ENCODE data around the gene E2F4. TPM values are rescaled to one million over a fixed set of nuclear protein-coding genes. Genes with fewer than 3 reads are reported as not detected.

E2F4 gene
- polyA plus RNA-seq, 1 donor from 2014 or later, result 73.7 TPM

GRCh38 chr16:67165121-67166078 is 26.6 kb upstream of the E2F4 start:
- peak overlapping the region in 1 of 3 donors; percentile 79 for H3K27ac Mint-ChIP-seq
- peaks cover 14 to 20% (median 15%) of the 10 kb centered on the region in 3 donors for H3K4me1 Mint-ChIP-seq
- peaks cover 60% of the 10 kb centered on the region for H3K27me3 Mint-ChIP-seq
- no peaks in the 10 kb centered on the region for H3K36me3 Mint-ChIP-seq
- H3K4me3 Mint-ChIP-seq, result peak overlapping the region; percentile 12 to 75 (median 64)
- no peaks in the 10 kb centered on the region for H3K9me3 Mint-ChIP-seq

- peaks cover 13 to 18% (median 15%) of the 10 kb centered on the region in 3 donors for H3K4me1 Mint-ChIP-seq
- peak overlapping the region in 1 of 4 donors; percentile 12 for H3K4me3 Mint-ChIP-seq
- H3K27me3 Mint-ChIP-seq, result peaks cover 62% of the 10 kb centered on the region
- H3K9me3 Mint-ChIP-seq, result no peaks in the 10 kb centered on the region
- peak overlapping the region in 1 of 3 donors; percentile 39 for H3K27ac Mint-ChIP-seq
- no peaks in the 10 kb centered on the region for H3K36me3 Mint-ChIP-seq
Observed at GRCh38 chr16:67166110-67166547, 25.8 kb upstream of the E2F4 start.

GRCh38 chr16:67166598-67167168 is 25.3 kb upstream of the E2F4 start:
- H3K4me3 Mint-ChIP-seq, result peak overlapping the region in 1 of 4 donors; percentile 60
- H3K36me3 Mint-ChIP-seq, result no peaks in the 10 kb centered on the region
- H3K4me1 Mint-ChIP-seq, result peaks cover 14 to 20% (median 15%) of the 10 kb centered on the region in 3 donors
- no peaks in the 10 kb centered on the region for H3K9me3 Mint-ChIP-seq
- peaks cover 64% of the 10 kb centered on the region for H3K27me3 Mint-ChIP-seq
- H3K27ac Mint-ChIP-seq, result peak overlapping the region; percentile 39 to 88 (median 65)

GRCh38 chr16:67167588-67167987 is 24.4 kb upstream of the E2F4 start:
- Mint-ChIP-seq H3K4me3 (peak overlapping the region in 1 of 4 donors; percentile 50), H3K9me3 (peaks cover 0 to 1% (median 0%) of the 10 kb centered on the region in 3 donors), H3K27me3 (peaks cover 63% of the 10 kb centered on the region), H3K36me3 (no peaks in the 10 kb centered on the region), H3K4me1 (peaks cover 10 to 15% (median 15%) of the 10 kb centered on the region in 3 donors), H3K27ac (no peak overlapping the region)

- Mint-ChIP-seq H3K9me3 (peaks cover 0 to 2% (median 0%) of the 10 kb centered on the region in 3 donors), H3K27me3 (peaks cover 69% of the 10 kb centered on the region), H3K36me3 (peaks cover 1% of the 10 kb centered on the region), H3K4me1 (peaks cover 18 to 25% (median 20%) of the 10 kb centered on the region in 3 donors), H3K4me3 (no peak overlapping the region), H3K27ac (peak overlapping the region in 1 of 3 donors; percentile 5)
Observed at GRCh38 chr16:67169011-67169451, 22.9 kb upstream of the E2F4 start.

- H3K9me3 Mint-ChIP-seq, result peaks cover 0 to 2% (median 0%) of the 10 kb centered on the region in 3 donors
- peak overlapping the region in 3 of 4 donors; percentile 68 to 87 (median 85) for H3K4me3 Mint-ChIP-seq
- peaks cover 18 to 26% (median 19%) of the 10 kb centered on the region in 3 donors for H3K4me1 Mint-ChIP-seq
- H3K27me3 Mint-ChIP-seq, result peaks cover 68% of the 10 kb centered on the region
- peaks cover 1% of the 10 kb centered on the region for H3K36me3 Mint-ChIP-seq
- H3K27ac Mint-ChIP-seq, result peak overlapping the region in 1 of 3 donors; percentile 35
Observed at GRCh38 chr16:67169642-67170167, 22.2 kb upstream of the E2F4 start.

GRCh38 chr16:67170168-67170948 is 21.6 kb upstream of the E2F4 start, which contains the start of gene NOL3:
NOL3 (plus strand) TSS chr16:67170538.
- peaks cover 63% of the 10 kb centered on the region for H3K27me3 Mint-ChIP-seq
- peak within 1 kb of the TSS in 1 of 3 donors; percentile 35 for H3K27ac Mint-ChIP-seq
- peak within 1 kb of the TSS; percentile 66 to 87 (median 76) for H3K4me3 Mint-ChIP-seq
- peaks cover 15 to 26% (median 19%) of the 10 kb centered on the region in 3 donors for H3K4me1 Mint-ChIP-seq
- H3K9me3 Mint-ChIP-seq, result peaks cover 0 to 2% (median 0%) of the 10 kb centered on the region in 3 donors
- H3K36me3 Mint-ChIP-seq, result peaks cover 1% of the 10 kb centered on the region

- H3K36me3 Mint-ChIP-seq, result peaks cover 1% of the 10 kb centered on the region
- peak overlapping the region in 2 of 4 donors; percentile 65 to 72 for H3K4me3 Mint-ChIP-seq
- H3K27ac Mint-ChIP-seq, result peak overlapping the region in 1 of 3 donors; percentile 23
- H3K4me1 Mint-ChIP-seq, result peaks cover 15 to 26% (median 18%) of the 10 kb centered on the region in 3 donors
- peaks cover 61% of the 10 kb centered on the region for H3K27me3 Mint-ChIP-seq
- peaks cover 0 to 2% (median 0%) of the 10 kb centered on the region in 3 donors for H3K9me3 Mint-ChIP-seq
Observed at GRCh38 chr16:67170949-67171649, 20.9 kb upstream of the E2F4 start.

- H3K9me3 Mint-ChIP-seq, result peaks cover 0 to 2% (median 0%) of the 10 kb centered on the region in 3 donors
- peaks cover 1% of the 10 kb centered on the region for H3K36me3 Mint-ChIP-seq
- H3K27ac Mint-ChIP-seq, result peak overlapping the region in 2 of 3 donors; percentile 17 to 18
- peak overlapping the region; percentile 75 to 87 (median 84) for H3K4me3 Mint-ChIP-seq
- H3K4me1 Mint-ChIP-seq, result peaks cover 16 to 26% (median 20%) of the 10 kb centered on the region in 3 donors
- H3K27me3 Mint-ChIP-seq, result peaks cover 53% of the 10 kb centered on the region
Observed at GRCh38 chr16:67173323-67173722, 18.6 kb upstream of the E2F4 start.

GRCh38 chr16:67173808-67174705 is 17.9 kb upstream of the E2F4 start:
- Mint-ChIP-seq H3K4me1 (peaks cover 16 to 26% (median 20%) of the 10 kb centered on the region in 3 donors), H3K27ac (peak overlapping the region in 1 of 3 donors; percentile 17), H3K27me3 (peaks cover 49% of the 10 kb centered on the region), H3K36me3 (peaks cover 1% of the 10 kb centered on the region), H3K9me3 (peaks cover 0 to 2% (median 0%) of the 10 kb centered on the region in 3 donors), H3K4me3 (peak overlapping the region; percentile 75 to 87 (median 84))

GRCh38 chr16:67174706-67175231 is 17.2 kb upstream of the E2F4 start:
- Mint-ChIP-seq H3K4me3 (peak overlapping the region in 2 of 4 donors; percentile 75 to 87), H3K27ac (no peak overlapping the region), H3K9me3 (peaks cover 0 to 2% (median 0%) of the 10 kb centered on the region in 3 donors), H3K4me1 (peaks cover 14 to 23% (median 19%) of the 10 kb centered on the region in 3 donors), H3K36me3 (peaks cover 1% of the 10 kb centered on the region), H3K27me3 (peaks cover 48% of the 10 kb centered on the region)

- Mint-ChIP-seq H3K4me3 (peak overlapping the region in 1 of 4 donors; percentile 65), H3K27me3 (peaks cover 33% of the 10 kb centered on the region), H3K9me3 (peaks cover 0 to 2% (median 0%) of the 10 kb centered on the region in 3 donors), H3K27ac (peak overlapping the region in 2 of 3 donors; percentile 53 to 77), H3K4me1 (peaks cover 10 to 15% (median 12%) of the 10 kb centered on the region in 3 donors), H3K36me3 (peaks cover 1% of the 10 kb centered on the region)
Observed at GRCh38 chr16:67176662-67177061, 15.3 kb upstream of the E2F4 start.

Data from IgD-negative memory B cell (primary cell).